Spleen (tissue), 7 donors: ENCODE measurements around the gene DES.

Experiments used
- POLR2AphosphoS5 ChIP-seq, 3 donors: sonication (generic); formaldehyde crosslinking; IDR thresholded peaks; one replicate each; pipeline ENCODE4 v1.5.1; 2017; ENCODE audit warnings: antibody characterized with exemption in 3 of 3
- TF ChIP-seq, protein P1 (sequence below), 11 experiments: fragments of 200-600 bp in 7 of 11; fragments of 450-650 bp in 4 of 11; sonication (generic) in 4 of 11; IDR thresholded peaks in 8 of 11; conservative IDR thresholded peaks in 3 of 11; 1 replicate in 7 of 11; 2 replicates in 4 of 11; pipeline versions ENCODE4 v1.4.0 to v1.8.0; 2016 to 2021; ENCODE audit warnings: antibody characterized with exemption in 11 of 11, inconsistent platforms in 4 of 11, mild to moderate bottlenecking in 1 of 11
- donor health status: DM: no; HTN: no; CAD: no; lungs with moderate emphysema.
- donor health status: DM: no; HTN: no; CAD: no.
- donor health status: DM: no; HTN: no; CAD: no.

GRCh38 chr2:219408204-219408603 is 10.0 kb upstream of the DES start:
- TF ChIP-seq, protein P1, sequence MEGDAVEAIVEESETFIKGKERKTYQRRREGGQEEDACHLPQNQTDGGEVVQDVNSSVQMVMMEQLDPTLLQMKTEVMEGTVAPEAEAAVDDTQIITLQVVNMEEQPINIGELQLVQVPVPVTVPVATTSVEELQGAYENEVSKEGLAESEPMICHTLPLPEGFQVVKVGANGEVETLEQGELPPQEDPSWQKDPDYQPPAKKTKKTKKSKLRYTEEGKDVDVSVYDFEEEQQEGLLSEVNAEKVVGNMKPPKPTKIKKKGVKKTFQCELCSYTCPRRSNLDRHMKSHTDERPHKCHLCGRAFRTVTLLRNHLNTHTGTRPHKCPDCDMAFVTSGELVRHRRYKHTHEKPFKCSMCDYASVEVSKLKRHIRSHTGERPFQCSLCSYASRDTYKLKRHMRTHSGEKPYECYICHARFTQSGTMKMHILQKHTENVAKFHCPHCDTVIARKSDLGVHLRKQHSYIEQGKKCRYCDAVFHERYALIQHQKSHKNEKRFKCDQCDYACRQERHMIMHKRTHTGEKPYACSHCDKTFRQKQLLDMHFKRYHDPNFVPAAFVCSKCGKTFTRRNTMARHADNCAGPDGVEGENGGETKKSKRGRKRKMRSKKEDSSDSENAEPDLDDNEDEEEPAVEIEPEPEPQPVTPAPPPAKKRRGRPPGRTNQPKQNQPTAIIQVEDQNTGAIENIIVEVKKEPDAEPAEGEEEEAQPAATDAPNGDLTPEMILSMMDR (IDR thresholded peaks at IDR 0.05 in 8 of 11, conservative IDR thresholded peaks at IDR 0.05 in 3 of 11): no peak
- no peak for TF ChIP-seq POLR2AphosphoS5 (IDR thresholded peaks at IDR 0.05)
